Measurements from ENCODE around the gene BRINP3.

The BRINP3 gene

DNA sequence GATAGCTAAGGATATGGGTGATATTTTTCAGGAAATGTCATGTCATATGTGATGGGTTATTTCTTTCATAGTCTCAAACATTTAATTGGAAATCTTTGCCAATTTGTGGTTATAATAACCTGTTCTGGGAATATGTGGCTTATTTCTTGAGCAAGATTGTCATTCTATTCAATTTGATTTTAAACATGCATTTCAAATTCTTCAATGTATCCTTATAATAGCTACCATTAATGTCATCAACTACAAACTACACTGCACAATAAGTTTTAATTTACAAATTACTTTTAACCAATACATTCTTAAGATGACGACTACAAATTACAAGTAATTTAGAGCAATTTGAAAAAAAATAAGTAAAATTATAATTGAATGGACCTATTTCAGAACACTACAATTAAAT is 164.9 kb downstream of the BRINP3 start:
- DNase-seq: no peak

DNA sequence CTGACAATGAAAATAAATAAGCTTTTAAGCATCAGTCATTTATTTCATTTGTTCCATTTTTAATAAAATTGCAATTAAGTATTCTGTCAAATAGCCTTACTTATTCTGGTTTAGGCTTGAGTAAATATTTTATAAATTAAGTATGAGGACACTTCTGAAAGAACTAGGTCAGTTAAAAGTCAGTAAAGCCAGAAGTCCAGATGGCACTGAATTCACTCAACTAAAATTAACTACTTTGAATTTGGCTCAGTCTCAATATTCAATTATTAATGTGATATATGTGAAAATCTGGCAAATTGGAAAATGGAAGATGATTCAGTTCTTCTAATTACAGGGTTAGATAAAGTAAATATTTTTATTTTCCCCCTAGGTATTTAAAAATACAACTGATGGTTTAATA is 174.2 kb downstream of the BRINP3 start:
- no peak for DNase-seq

- DNase-seq: no peak
Measured at GRCh38 chr1:190296453-190296852, 181.2 kb downstream of the BRINP3 start.

- no peak for DNase-seq
Measured at GRCh38 chr1:190289897-190290296, 187.8 kb downstream of the BRINP3 start.

DNA sequence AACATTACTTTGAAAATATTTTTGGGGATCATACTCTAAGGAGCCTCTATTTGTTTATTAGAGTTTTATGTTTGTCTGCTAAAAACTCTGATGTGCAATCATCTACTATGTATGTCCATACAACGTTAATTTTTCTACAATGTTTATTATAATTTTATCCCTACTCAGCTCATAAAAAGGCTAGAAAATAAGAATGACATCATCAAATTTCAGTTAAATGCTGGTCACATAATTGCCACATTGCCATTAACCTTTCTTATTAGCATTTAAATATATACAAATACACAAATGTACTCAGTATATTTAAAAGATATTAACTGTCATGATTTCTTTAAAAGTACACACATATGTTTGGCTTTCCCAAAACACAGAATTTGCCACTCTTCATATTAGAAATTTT is 191.6 kb downstream of the BRINP3 start:
- no peak for DNase-seq

GRCh38 chr1:190277107-190277506 is 200.6 kb downstream of the BRINP3 start:
- no peak for DNase-seq

GRCh38 chr1:190274721-190275120 is 202.9 kb downstream of the BRINP3 start:
- DNase-seq: no peak

- DNase-seq: no peak
Measured at GRCh38 chr1:190273161-190273560, 204.5 kb downstream of the BRINP3 start.

DNA sequence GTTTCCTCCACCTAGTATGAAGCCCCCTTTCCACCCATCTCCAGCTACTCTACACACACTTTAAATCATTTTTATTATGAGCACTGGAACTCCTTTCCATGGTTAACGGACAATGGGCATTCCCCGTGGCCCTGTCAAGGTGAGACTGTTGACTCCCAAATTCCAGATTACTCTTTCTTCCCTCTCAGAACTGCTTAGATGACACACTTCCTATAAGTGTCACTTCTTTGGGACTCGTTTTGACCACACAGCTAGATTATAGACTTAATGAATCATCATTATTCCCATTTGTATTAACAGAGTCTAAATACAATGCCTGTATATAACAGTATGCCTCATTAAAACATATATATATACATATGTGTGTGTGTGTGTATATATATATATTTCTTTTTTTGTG is 215.1 kb downstream of the BRINP3 start:
- DNase-seq: no peak

DNA sequence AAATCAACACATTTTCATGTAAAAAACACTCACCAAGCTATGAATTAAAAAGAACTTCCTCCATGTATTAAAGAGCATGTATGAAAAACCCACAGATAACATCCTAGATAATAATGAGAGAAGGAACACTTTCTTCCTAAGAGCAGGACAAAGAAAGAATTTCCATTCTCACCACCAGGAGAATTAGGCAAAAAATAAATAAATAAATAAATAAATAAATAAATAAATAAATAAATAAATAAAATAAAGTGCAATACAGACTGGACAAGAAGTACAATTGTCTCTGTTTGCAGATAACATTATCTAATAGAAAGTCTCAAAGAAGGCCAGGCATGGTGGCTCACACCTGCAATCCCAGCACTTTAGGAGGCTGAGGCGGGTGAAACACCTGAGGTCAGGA is 218.2 kb downstream of the BRINP3 start:
- DNase-seq: no peak

GRCh38 chr1:190258003-190258402 is 219.7 kb downstream of the BRINP3 start:
- no peak for DNase-seq

DNA sequence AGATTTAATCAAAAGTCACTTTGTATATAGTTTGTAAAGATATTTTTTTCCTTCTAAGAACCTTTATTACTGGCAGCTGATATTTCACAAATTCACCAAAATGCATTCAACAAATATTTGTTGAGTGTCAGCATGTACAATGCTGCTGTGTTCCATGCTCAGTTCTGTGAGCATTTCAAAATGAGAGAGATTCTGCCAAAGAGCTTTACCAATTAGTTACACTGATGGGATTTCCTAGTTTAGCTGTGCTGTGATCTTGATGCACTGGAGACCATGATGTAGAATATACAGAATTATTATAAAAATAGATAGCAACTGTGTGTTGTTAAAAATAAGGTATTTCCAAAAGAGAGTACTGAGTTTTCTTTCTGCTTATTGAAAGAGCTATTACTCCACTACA is 225.6 kb downstream of the BRINP3 start:
- DNase-seq: no peak

DNA sequence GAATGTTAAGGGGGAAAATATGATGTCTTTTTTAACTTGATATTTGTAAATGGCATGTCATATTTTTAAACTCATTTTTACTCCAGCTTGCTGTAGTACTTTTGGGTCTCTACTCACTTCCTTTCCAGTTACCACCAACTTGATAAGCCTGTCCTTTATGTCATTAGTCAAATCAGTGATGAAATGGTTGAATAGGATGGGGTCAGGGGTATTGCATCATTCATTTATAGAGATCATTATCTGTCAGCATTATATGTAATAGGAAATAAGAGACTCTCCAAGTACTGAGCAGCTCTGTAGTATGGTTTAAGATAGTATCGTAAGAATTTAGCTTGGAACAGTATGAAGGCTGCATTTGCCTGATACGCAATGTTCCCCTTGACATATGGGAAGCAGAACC is 227.3 kb downstream of the BRINP3 start:
- DNase-seq: no peak

GRCh38 chr1:190244406-190244805 is 233.3 kb downstream of the BRINP3 start:
- DNase-seq: no peak

DNA sequence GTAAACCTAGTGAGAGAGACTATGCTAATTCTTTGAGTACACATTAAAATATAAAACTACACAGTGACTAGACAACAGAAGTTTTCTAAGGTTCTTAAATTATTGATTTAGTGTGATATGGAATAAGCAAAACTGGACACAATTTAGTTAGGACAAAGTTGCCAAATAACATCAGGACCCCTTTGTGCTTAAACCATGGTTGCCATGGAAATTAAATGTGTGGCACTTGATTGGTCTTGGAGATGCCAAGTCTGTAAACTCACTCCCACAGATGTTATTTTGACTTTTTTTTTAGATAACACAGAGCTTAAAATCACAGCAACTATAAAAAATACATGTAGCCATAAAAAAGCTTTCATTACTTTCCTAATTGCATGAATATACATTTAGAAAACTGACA is 234.6 kb downstream of the BRINP3 start:
- no peak for DNase-seq

DNA sequence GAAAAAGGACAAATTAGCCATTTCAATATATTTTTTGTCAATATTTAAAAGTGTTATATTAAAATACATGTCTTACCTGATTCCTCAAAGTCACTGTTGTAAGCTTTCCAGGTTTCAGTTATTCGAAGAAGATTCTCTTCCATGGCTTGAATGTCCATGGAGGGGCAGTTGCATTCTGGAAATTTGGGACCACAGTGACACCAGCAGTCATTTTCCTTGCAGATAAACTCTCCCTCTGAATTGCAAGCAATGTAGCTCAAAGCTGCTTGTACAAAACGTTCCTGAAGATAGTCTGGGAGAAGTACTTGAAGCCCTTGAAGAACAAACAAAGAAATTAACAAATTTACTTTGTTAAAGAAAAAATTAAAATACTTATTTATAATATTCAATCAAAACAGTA is 251.7 kb downstream of the BRINP3 start:
- DNase-seq: no peak

DNA sequence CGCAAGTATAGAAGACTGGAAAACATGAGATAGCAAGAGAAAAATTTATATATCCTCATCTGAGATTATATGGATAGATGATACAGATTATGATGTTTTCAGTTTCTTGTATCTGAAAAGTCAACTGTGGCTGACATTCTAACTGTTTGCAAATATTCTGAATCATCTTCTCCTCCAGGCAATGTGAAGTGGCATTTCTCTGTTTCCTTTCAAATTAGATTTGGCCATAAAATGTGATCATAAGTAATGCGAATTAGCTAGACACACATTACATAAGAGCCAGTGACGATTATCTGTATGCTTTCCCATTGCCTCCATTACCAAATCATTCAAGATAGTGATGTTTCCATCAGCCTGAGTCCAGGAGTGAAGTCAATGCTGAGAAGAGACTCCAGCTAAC is 265.2 kb downstream of the BRINP3 start:
- DNase-seq: no peak

DNA sequence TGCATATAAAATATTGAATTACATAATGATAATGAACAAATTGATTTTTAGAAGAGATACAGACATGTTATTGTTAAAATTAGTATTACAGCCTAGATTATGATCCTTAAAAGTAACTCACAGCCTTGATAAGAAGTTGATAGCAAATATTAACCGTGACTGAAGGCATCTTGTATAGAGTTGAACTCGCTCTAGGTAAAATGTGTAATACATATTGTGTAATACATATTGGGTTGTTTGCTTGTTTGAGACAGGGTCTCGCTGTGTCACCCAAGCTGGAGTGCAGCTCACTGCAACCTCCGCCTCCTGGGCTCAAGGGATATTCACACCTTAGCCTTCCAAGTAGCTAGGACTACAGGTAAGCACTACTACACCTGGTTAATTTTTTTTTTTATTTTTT is 269.9 kb downstream of the BRINP3 start:
- DNase-seq: no peak

GRCh38 chr1:190205713-190206112 is 272.0 kb downstream of the BRINP3 start:
- no peak for DNase-seq

DNA sequence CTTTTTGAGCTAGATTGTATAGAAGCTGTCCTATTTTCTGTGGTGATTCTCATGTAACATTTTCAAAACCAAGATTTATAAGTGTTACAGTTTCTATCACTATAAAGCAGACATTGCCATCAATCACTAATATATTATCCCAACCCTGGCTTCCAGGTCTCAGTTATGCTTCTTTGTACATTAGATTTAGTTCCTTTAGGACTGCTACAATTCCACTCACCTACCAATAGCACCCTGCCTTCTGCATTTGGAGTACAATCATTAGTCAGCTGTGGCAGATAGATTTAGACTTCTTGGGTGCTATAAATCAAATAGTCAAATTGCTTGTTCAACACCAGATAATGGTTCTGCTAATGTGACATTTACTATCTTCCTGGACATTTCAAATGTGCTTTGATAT is 281.6 kb downstream of the BRINP3 start:
- DNase-seq: no peak

DNA sequence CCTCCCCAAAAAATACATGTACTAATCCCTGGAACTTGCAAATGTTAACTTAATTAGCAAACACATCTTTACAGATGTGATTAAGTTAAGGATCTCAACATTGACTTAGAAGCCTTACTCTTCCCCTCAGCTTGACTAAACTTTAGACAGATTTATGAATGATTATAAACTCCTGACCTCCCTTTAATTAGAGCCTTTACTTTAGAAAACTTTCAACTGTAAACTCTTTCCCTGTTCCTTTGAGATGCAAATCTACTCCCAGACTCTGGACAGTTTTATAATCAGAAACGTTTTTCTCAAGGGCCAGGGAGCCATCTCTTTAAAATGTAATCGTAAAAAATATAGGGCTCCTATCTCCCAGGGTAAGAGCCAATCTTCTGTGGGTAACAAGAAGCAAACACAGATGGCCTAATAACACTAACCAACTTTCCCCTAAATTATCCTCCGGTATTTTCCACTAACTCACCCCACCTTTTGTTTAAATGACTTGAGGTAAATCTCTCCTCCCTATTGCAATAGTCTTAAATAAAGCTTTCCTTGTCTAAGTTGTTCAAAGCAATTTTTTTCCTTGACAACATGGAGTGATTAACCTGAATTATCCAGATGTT is 284.1 kb downstream of the BRINP3 start:
- no peak for DNase-seq

DNA sequence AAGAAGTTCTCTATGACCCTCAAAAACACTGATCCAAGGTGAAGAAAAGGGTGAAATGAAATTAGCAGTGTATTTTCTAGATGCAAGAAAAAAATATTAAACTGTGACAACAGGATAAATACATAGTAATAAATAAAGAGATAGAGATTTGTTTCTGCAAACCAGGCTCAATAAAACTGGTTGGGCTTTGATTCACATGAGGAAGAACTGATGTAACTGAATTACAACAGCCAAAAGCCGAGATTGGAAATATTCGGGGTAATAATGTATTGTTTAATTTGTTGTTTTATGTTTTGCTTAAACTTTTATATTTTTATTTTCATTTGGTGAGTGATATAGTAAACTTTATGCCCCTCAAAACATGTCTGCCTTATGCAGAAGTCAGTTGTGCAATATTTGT is 285.0 kb downstream of the BRINP3 start:
- no peak for DNase-seq

- DNase-seq: no peak
Measured at GRCh38 chr1:190183588-190183987, 294.1 kb downstream of the BRINP3 start.

- DNase-seq: no peak
Measured at GRCh38 chr1:190179817-190180216, 297.8 kb downstream of the BRINP3 start.

- no peak for DNase-seq
Measured at GRCh38 chr1:190178827-190179226, 298.8 kb downstream of the BRINP3 start.

DNA sequence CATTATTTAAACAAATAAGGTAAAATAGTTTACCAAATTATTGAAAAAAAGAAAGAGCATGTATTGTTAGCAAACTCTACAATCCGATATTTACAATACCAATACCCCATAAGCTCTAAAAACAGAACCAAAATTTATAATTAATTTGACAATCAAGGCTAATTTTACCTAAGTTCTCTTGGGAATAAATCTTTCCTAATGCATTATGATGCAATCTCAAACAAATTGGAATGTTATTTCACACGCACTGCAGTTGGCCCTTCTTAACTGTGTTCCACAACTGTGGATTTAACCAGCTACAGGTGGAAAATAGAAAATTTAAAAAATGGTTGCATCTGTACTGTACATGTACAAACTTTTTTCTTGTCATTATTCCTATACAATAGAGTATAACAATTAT is 300.1 kb downstream of the BRINP3 start:
- DNase-seq: no peak
